Measurements from ENCODE around the gene TUB.

DNA sequence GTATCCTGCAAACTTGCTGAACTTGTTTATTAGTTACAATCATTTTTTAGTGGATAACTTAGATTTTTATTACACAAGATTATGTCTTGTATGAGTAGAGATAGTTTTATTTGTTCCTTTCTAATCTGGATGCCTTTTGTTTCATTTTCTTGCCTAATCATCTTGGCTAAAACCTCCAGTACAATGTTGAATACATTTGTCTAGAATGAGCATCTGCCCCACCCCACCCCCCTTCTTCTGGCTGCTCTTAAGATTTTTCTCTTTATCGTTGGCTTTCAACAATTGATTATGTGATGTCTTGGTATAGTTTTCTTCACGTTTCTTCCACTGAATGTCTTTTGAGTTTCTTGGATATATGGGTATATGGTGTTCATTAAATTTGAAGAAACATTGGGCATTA lies 37.3 kb upstream of the TUB start:
- TF ChIP-seq, protein P1, sequence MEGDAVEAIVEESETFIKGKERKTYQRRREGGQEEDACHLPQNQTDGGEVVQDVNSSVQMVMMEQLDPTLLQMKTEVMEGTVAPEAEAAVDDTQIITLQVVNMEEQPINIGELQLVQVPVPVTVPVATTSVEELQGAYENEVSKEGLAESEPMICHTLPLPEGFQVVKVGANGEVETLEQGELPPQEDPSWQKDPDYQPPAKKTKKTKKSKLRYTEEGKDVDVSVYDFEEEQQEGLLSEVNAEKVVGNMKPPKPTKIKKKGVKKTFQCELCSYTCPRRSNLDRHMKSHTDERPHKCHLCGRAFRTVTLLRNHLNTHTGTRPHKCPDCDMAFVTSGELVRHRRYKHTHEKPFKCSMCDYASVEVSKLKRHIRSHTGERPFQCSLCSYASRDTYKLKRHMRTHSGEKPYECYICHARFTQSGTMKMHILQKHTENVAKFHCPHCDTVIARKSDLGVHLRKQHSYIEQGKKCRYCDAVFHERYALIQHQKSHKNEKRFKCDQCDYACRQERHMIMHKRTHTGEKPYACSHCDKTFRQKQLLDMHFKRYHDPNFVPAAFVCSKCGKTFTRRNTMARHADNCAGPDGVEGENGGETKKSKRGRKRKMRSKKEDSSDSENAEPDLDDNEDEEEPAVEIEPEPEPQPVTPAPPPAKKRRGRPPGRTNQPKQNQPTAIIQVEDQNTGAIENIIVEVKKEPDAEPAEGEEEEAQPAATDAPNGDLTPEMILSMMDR (IDR thresholded peaks at IDR 0.05; ENCODE audit: low read length): no peak
- TF ChIP-seq EZH2 (optimal IDR thresholded peaks at IDR 0.05; ENCODE audit: low read depth, low read length): no peak

All from MM.1S (cell line).